Parathyroid adenoma (tissue), 2 donors: ENCODE data around the gene MAN1B1.

Experiments
- H2AFZ ChIP-seq: fragments of 300-600 bp; sonication (generic); one replicate; pipeline ENCODE4 v1.7.0; 2017; ENCODE audit warnings: antibody characterized with exemption, mild to moderate bottlenecking
- H3K27ac ChIP-seq: fragments of 300-600 bp; sonication (generic); one replicate; pipeline ENCODE4 v1.7.0; 2017
- H3K27me3 ChIP-seq: fragments of 300-600 bp; sonication (generic); one replicate; pipeline ENCODE4 v1.7.0; 2017; ENCODE audit warnings: low read length; ENCODE audit not compliant: control insufficient read depth, insufficient read depth
- H3K36me3 ChIP-seq: fragments of 300-600 bp; sonication (generic); one replicate; pipeline ENCODE4 v1.7.0; 2017; ENCODE audit warnings: low read length; ENCODE audit not compliant: control insufficient read depth, insufficient read depth
- H3K4me1 ChIP-seq: fragments of 300-600 bp; sonication (generic); one replicate; pipeline ENCODE4 v1.7.0; 2017; ENCODE audit warnings: control low read depth
- H3K4me2 ChIP-seq: fragments of 300-600 bp; sonication (generic); one replicate; pipeline ENCODE4 v1.7.0; 2017; ENCODE audit warnings: low read length
- H3K4me3 ChIP-seq: fragments of 300-600 bp; sonication (generic); one replicate; pipeline ENCODE4 v1.7.0; 2017; ENCODE audit warnings: low read depth, low read length
- H3K79me2 ChIP-seq: fragments of 300-600 bp; sonication (generic); one replicate; pipeline ENCODE4 v1.7.0; 2017; ENCODE audit warnings: control low read depth
- H3K9ac ChIP-seq: fragments of 300-600 bp; sonication (generic); one replicate; pipeline ENCODE4 v1.7.0; 2017; ENCODE audit warnings: mild to moderate bottlenecking
- H3K9me3 ChIP-seq: fragments of 300-600 bp; sonication (generic); one replicate; pipeline ENCODE4 v1.7.0; 2017; ENCODE audit warnings: low read length; ENCODE audit not compliant: control insufficient read depth
- CTCF ChIP-seq: fragments of 300-600 bp; sonication (generic); IDR thresholded peaks from one replicate; pipeline ENCODE4 v1.7.0; 2017; ENCODE audit warnings: antibody characterized with exemption, mild to moderate bottlenecking
- donor health status: primary hyperparathyroidism.

The MAN1B1 gene

GRCh38 chr9:137136261-137136880, 49.6 kb downstream of the MAN1B1 start:
- no peak for TF ChIP-seq CTCF
- Histone ChIP-seq H3K79me2 (no peaks in the 10 kb centered on the region), H3K36me3 (no peaks in the 10 kb centered on the region), H3K4me1 (no peaks in the 10 kb centered on the region), H3K27me3 (peaks cover 7% of the 10 kb centered on the region), H3K9ac (no peak overlapping the region), H3K4me2 (no peak overlapping the region), H3K9me3 (no peaks in the 10 kb centered on the region), H3K4me3 (no peak overlapping the region), H3K27ac (no peak overlapping the region), H2AFZ (no peak overlapping the region)

GRCh38 chr9:137136881-137137607, 50.3 kb downstream of the MAN1B1 start:
- Histone ChIP-seq H3K27ac (no peak overlapping the region), H3K27me3 (peaks cover 7% of the 10 kb centered on the region), H3K4me1 (no peaks in the 10 kb centered on the region), H3K79me2 (no peaks in the 10 kb centered on the region), H2AFZ (no peak overlapping the region), H3K9me3 (no peaks in the 10 kb centered on the region), H3K4me3 (no peak overlapping the region), H3K9ac (no peak overlapping the region), H3K36me3 (no peaks in the 10 kb centered on the region), H3K4me2 (no peak overlapping the region)
- no peak for TF ChIP-seq CTCF

- no peak for TF ChIP-seq CTCF
- Histone ChIP-seq H3K9ac (no peak overlapping the region), H3K9me3 (no peaks in the 10 kb centered on the region), H3K36me3 (no peaks in the 10 kb centered on the region), H3K4me1 (no peaks in the 10 kb centered on the region), H3K4me2 (no peak overlapping the region), H3K79me2 (no peaks in the 10 kb centered on the region), H3K4me3 (no peak overlapping the region), H3K27me3 (peaks cover 11% of the 10 kb centered on the region), H2AFZ (no peak overlapping the region), H3K27ac (no peak overlapping the region)
Measured at GRCh38 chr9:137138058-137138721, 51.4 kb downstream of the MAN1B1 start.

GRCh38 chr9:137138722-137139467, 52.1 kb downstream of the MAN1B1 start, which contains the start of gene GRIN1:
GRIN1 (plus strand) TSS chr9:137139154; CDS start chr9:137139487, 333 bp downstream.
- Histone ChIP-seq H3K4me2 (no peak within 1 kb of the TSS), H3K36me3 (no peaks in the 10 kb centered on the region), H3K4me1 (no peaks in the 10 kb centered on the region), H3K9me3 (no peaks in the 10 kb centered on the region), H3K79me2 (no peaks in the 10 kb centered on the region), H3K9ac (no peak within 1 kb of the TSS), H3K27ac (no peak within 1 kb of the TSS), H3K4me3 (no peak within 1 kb of the TSS), H2AFZ (no peak within 1 kb of the TSS), H3K27me3 (peaks cover 11% of the 10 kb centered on the region)
- TF ChIP-seq CTCF = no peak
